ENCODE measurements around the gene BRINP2. TPM values are rescaled to one million over a fixed set of nuclear protein-coding genes. Genes with fewer than 3 reads are reported as not detected.

The BRINP2 gene
- total RNA-seq, 6 experiments from 2014 or later, result 0.09 to 0.57 (median 0.36) TPM

DNA sequence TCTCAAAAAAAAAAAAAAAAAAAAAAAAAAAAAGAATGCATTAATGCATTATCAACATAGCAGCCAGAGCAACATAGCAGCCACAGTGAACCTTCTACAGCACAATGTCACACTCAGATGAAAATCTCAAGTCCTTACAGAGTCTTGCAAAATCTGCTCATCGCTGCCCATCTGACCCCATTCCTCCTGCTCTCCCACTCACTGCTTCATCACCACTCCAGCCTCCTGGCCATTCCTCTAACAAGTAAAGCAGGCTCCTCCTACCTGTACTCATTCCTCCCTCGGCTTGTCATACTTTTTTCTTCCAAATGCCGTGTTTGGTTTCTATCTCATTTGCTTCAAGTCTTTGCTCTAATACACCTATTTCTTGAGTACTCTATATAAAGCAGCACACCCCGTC lies 29.5 kb downstream of the BRINP2 start:
- no peak for DNase-seq
- Histone ChIP-seq H3K4me3 (no peak overlapping the region), H3K4me1 (no peaks in the 10 kb centered on the region), H3K27ac (no peak overlapping the region), H3K27me3 (no peaks in the 10 kb centered on the region), H3K9me3 (no peaks in the 10 kb centered on the region), H3K36me3 (no peaks in the 10 kb centered on the region)
- ATAC-seq, result no peak
- intact Hi-C loops (cut with DNase I), result no loop called here
- no peak for TF ChIP-seq POLR2A (IDR thresholded peaks at IDR 0.05)
- TF ChIP-seq, protein P1, sequence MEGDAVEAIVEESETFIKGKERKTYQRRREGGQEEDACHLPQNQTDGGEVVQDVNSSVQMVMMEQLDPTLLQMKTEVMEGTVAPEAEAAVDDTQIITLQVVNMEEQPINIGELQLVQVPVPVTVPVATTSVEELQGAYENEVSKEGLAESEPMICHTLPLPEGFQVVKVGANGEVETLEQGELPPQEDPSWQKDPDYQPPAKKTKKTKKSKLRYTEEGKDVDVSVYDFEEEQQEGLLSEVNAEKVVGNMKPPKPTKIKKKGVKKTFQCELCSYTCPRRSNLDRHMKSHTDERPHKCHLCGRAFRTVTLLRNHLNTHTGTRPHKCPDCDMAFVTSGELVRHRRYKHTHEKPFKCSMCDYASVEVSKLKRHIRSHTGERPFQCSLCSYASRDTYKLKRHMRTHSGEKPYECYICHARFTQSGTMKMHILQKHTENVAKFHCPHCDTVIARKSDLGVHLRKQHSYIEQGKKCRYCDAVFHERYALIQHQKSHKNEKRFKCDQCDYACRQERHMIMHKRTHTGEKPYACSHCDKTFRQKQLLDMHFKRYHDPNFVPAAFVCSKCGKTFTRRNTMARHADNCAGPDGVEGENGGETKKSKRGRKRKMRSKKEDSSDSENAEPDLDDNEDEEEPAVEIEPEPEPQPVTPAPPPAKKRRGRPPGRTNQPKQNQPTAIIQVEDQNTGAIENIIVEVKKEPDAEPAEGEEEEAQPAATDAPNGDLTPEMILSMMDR (IDR thresholded peaks at IDR 0.05), result no peak
- WGBS (ENCODE audit: insufficient coverage, low coverage, low lambda C conversion rate, missing lambda C conversion rate), result 67% methylated on average over 3 of the region's 4 CpGs

DNA sequence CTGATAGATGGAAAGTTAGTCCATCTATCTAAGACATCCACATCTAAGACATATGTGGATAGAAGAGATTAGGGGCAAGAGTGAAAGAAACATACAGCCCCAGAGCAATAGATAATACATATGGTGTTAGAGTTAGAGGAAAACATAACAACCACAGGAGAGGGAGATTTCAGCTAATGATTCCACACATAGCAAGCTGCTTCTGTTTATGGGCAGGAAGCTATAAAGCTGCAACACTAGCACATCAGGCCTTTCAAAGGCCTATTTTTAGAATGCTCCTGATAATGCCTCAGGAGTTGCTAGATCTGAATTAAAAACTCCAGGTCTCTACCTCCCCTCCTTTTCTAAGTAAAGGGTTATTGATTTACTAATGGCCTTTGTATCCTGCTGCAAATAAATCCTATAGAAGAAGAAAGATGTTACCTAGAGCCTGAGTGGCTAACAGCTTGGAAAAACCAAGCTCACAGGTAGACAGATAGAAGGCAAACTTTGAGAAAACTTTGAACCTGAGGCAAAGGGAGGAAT lies 36.1 kb downstream of the BRINP2 start:
- ATAC-seq (no peak), DNase-seq (no peak)
- peaks cover 0 to 28% (median 0%) of the 10 kb centered on the region in 4 donors for H3K4me1 ChIP-seq
- no peak for TF ChIP-seq POLR2A (IDR thresholded peaks at IDR 0.05)
- TF ChIP-seq, protein P1 (IDR thresholded peaks at IDR 0.05), result no peak
- H3K4me3 ChIP-seq, result no peak overlapping the region
- H3K27ac ChIP-seq, result no peak overlapping the region
- intact Hi-C loops (cut with DNase I), result no loop called here
- no peaks in the 10 kb centered on the region for H3K9me3 ChIP-seq
- H3K27me3 ChIP-seq, result no peaks in the 10 kb centered on the region
- no peaks in the 10 kb centered on the region for H3K36me3 ChIP-seq

DNA sequence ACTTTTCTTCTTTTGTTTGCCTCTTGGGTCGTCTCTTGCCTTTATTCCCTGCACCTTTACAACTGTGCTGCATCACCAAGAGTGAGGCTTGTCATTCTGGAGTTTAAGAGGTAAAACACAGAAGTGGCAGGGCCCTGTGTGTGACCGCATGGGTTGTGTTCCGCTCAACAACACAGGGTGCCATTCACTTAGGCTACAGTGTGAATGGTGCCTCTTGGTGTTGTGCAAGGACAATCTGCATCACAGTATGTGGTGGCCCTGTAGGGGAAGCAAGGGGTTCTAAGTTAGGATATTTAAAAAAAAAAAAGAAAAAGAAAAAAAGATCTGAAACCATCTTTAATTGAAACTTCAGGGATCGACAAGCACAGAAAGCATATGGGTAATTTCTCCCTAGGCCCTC lies 38.2 kb downstream of the BRINP2 start:
- H3K27me3 ChIP-seq, result no peaks in the 10 kb centered on the region
- DNase-seq, result no peak
- intact Hi-C loops (cut with DNase I), result no loop called here
- H3K9me3 ChIP-seq, result no peaks in the 10 kb centered on the region
- H3K36me3 ChIP-seq, result no peaks in the 10 kb centered on the region
- TF ChIP-seq, protein P1 (IDR thresholded peaks at IDR 0.05), result no peak
- TF ChIP-seq POLR2A (IDR thresholded peaks at IDR 0.05), result no peak
- WGBS (ENCODE audit: insufficient coverage, low coverage, low lambda C conversion rate, missing lambda C conversion rate), result 60% methylated on average over 4 of the region's 4 CpGs
- no peak overlapping the region for H3K4me3 ChIP-seq
- no peak for ATAC-seq
- H3K27ac ChIP-seq, result peak overlapping the region in 1 of 3 donors; percentile 66
- H3K4me1 ChIP-seq, result peaks cover 0 to 28% (median 0%) of the 10 kb centered on the region in 4 donors

DNA sequence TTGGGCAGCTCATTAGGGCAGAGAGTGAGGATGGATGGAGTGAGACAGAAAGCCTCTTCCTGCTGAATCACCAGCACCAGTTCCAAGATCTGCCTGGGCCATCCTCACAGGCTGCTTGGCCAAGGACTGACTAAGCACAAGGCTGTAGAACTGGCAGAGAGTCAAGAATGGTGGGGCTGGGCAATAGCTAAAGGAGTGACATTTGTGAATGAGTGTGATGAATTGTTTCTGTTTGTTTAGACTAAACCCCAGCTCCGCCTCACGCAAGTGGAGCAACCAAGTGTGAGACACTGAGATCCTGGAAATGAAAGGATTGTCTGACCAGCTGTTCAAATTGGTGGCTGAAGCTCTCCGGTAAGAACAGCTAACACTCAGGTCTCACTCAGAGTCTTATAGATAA lies 38.6 kb downstream of the BRINP2 start:
- Histone ChIP-seq H3K4me3 (peak overlapping the region in 1 of 3 donors; percentile 6), H3K27ac (peak overlapping the region in 1 of 3 donors; percentile 66), H3K27me3 (no peaks in the 10 kb centered on the region), H3K4me1 (peaks cover 0 to 28% (median 0%) of the 10 kb centered on the region in 4 donors), H3K9me3 (no peaks in the 10 kb centered on the region), H3K36me3 (no peaks in the 10 kb centered on the region)
- intact Hi-C loops (cut with DNase I), result no loop called here
- no peak for TF ChIP-seq POLR2A (IDR thresholded peaks at IDR 0.05)
- TF ChIP-seq, protein P1 (IDR thresholded peaks at IDR 0.05), result no peak
- ATAC-seq (peak; percentile 52 to 71 (median 62)), DNase-seq (peak; percentile 42 to 64 (median 58))
- 62% methylated on average over 3 of the region's 3 CpGs for WGBS (ENCODE audit: insufficient coverage, low coverage, low lambda C conversion rate, missing lambda C conversion rate)

DNA sequence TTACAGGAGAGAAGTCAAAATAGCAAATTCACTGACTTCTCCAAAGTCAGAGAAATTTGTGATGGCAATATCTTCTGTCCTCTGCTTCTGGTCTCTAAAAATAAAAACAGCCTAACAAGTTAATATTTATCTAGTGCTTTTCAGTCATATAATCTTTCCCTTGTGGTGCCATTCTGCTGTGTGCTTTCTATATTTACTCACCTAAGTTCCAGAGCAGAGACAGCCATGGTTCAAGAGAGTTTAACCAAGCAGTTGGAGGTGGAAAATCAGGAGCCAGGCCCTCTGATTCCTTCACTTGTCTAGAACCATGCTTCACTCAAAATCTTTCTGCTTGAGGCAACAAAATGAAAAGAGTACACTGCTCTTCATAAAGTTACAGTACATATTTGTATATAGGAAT lies 39.3 kb downstream of the BRINP2 start:
- Histone ChIP-seq H3K4me1 (peaks cover 0 to 28% (median 0%) of the 10 kb centered on the region in 4 donors), H3K4me3 (peak overlapping the region in 1 of 3 donors; percentile 6), H3K9me3 (no peaks in the 10 kb centered on the region), H3K27ac (peak overlapping the region in 1 of 3 donors; percentile 66), H3K27me3 (no peaks in the 10 kb centered on the region), H3K36me3 (no peaks in the 10 kb centered on the region)
- TF ChIP-seq, protein P1 (IDR thresholded peaks at IDR 0.05), result no peak
- TF ChIP-seq POLR2A (IDR thresholded peaks at IDR 0.05), result no peak
- peak; percentile 64 to 85 (median 77) for ATAC-seq
- no peak for DNase-seq
- intact Hi-C loops (cut with DNase I), result no loop called here

Measured in right lobe of liver (tissue), 6 donors.